Adrenal gland (tissue), 5 donors: ENCODE results near the gene TNFRSF17.

ENCODE experiments used
- POLR2A ChIP-seq, 2 donors: fragments of 450-650 bp; IDR thresholded peaks; one replicate each; pipeline ENCODE4 v1.6.1; 2017; ENCODE audit warnings: antibody characterized with exemption in 2 of 2, mild to moderate bottlenecking in 2 of 2, moderate library complexity in 1 of 2
- TF ChIP-seq, protein P1 (sequence below), 6 experiments: fragments of 450-650 bp in 4 of 6; fragments of 200-600 bp in 2 of 6; sonication (generic) in 1 of 6; IDR thresholded peaks; 1 replicate in 5 of 6; 2 replicates in 1 of 6; pipeline versions ENCODE4 v1.5.1 to v1.8.0; 2016 to 2021; ENCODE audit warnings: antibody characterized with exemption in 6 of 6, mild to moderate bottlenecking in 2 of 6, moderate library complexity in 1 of 6
- donor health status: DM: no; HTN: no; CAD: no.

DNA sequence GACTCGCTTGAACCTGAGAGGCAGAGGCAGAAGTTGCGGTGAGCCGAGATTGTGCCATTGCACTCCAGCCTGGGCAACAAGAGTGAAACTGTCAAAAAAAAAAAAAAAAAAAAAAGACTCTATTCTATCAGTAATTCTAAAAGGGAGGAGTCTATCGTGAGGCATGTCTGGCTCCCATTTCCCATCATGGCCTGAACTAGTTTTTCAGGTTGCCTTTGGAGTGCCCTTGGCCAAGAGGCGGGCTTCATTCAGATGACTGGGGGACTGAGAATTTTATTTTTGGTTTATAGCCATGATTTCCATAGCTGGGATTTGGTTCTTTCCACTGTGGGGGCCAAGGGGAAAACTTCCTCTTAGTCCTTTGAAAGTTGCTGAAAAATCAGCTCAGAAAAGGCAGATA, 8.1 kb downstream of the TNFRSF17 start:
- TF ChIP-seq, protein P1, sequence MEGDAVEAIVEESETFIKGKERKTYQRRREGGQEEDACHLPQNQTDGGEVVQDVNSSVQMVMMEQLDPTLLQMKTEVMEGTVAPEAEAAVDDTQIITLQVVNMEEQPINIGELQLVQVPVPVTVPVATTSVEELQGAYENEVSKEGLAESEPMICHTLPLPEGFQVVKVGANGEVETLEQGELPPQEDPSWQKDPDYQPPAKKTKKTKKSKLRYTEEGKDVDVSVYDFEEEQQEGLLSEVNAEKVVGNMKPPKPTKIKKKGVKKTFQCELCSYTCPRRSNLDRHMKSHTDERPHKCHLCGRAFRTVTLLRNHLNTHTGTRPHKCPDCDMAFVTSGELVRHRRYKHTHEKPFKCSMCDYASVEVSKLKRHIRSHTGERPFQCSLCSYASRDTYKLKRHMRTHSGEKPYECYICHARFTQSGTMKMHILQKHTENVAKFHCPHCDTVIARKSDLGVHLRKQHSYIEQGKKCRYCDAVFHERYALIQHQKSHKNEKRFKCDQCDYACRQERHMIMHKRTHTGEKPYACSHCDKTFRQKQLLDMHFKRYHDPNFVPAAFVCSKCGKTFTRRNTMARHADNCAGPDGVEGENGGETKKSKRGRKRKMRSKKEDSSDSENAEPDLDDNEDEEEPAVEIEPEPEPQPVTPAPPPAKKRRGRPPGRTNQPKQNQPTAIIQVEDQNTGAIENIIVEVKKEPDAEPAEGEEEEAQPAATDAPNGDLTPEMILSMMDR (IDR thresholded peaks at IDR 0.05) = no peak
- no peak for TF ChIP-seq POLR2A (IDR thresholded peaks at IDR 0.05)
